NCI-H128 (cell line): ENCODE measurements around the gene KDM5A.

Experiments
- DNase-seq: peaks from one replicate; lab custom pipeline; 2025; ENCODE audit not compliant: unreplicated experiment; lab: John Stamatoyannopoulos, UW

The KDM5A gene

GRCh38 chr12:275812-276211, 113.3 kb downstream of the KDM5A start:
- no peak for DNase-seq

GRCh38 chr12:273382-273781, 115.7 kb downstream of the KDM5A start:
- DNase-seq: no peak

- DNase-seq: no peak
Measured at GRCh38 chr12:272942-273341, 116.2 kb downstream of the KDM5A start.

- no peak for DNase-seq
Measured at GRCh38 chr12:271161-271560, 118.0 kb downstream of the KDM5A start.

GRCh38 chr12:269191-269590, 119.9 kb downstream of the KDM5A start:
- no peak for DNase-seq

GRCh38 chr12:268483-268840, 120.7 kb downstream of the KDM5A start:
- DNase-seq: no peak

GRCh38 chr12:267581-268482, 121.3 kb downstream of the KDM5A start:
- DNase-seq: no peak

GRCh38 chr12:265096-265495, 124.0 kb downstream of the KDM5A start:
- no peak for DNase-seq

- DNase-seq: no peak
Measured at GRCh38 chr12:264269-264668, 124.9 kb downstream of the KDM5A start.

- DNase-seq: no peak
Measured at GRCh38 chr12:263574-263973, 125.5 kb downstream of the KDM5A start.

GRCh38 chr12:262817-263216, 126.3 kb downstream of the KDM5A start, which contains the start of gene SLC6A13:
Gene SLC6A13 (minus strand): TSS chr12:262836. CDS start chr12:260052, 2,784 bp downstream.
- no peak for DNase-seq

GRCh38 chr12:262113-262512, 127.0 kb downstream of the KDM5A start:
- DNase-seq: no peak

GRCh38 chr12:257521-258321, 131.4 kb downstream of the KDM5A start:
- DNase-seq: no peak

GRCh38 chr12:256958-257357, 132.2 kb downstream of the KDM5A start:
- DNase-seq: no peak

GRCh38 chr12:256225-256624, 132.9 kb downstream of the KDM5A start:
- no peak for DNase-seq

GRCh38 chr12:254912-255311, 134.2 kb downstream of the KDM5A start:
- DNase-seq: no peak

- no peak for DNase-seq
Measured at GRCh38 chr12:254039-254438, 135.1 kb downstream of the KDM5A start.

GRCh38 chr12:253116-253831, 135.8 kb downstream of the KDM5A start:
- no peak for DNase-seq

GRCh38 chr12:252636-253035, 136.5 kb downstream of the KDM5A start:
- no peak for DNase-seq

- DNase-seq: no peak
Measured at GRCh38 chr12:247271-247670, 141.8 kb downstream of the KDM5A start.

- no peak for DNase-seq
Measured at GRCh38 chr12:243381-243780, 145.7 kb downstream of the KDM5A start.
